Measurements from ENCODE around the gene PRR5. TPM values are rescaled to one million over a fixed set of nuclear protein-coding genes. Genes with fewer than 3 reads are reported as not detected.

PRR5 gene
- total RNA-seq, 2 donors from 2014 or later = 7.3 to 30.0 TPM

DNA sequence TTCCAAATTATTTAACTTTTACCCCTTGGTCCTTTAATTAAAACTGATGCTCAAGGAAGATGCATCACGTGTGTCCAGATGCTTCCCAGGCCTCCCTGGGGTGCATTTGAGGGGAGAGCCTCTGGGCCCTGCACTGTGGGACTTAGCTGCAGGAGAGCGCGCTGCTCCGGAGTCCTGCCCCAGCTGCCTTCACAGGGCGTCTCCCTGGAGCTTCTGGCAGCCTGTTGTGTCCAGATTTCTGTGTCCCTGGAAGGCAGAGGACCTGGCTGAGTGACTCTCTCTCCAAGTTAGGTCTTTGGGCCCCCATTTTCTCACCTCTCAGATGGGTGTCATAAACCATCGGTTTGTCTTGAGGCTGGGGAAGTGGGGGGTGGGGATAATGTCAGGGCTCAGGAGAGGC lies 53.4 kb downstream of the PRR5 start:
- H3K4me1 ChIP-seq (ENCODE audit: control insufficient read depth in 1 of 2, low read depth in 2 of 2) = no peaks in the 10 kb centered on the region
- ATAC-seq (ENCODE audit: insufficient number of reproducible peaks, low FRiP score, low read depth) = no peak
- no peak overlapping the region for H3K4me3 ChIP-seq
- TF ChIP-seq, protein P1, sequence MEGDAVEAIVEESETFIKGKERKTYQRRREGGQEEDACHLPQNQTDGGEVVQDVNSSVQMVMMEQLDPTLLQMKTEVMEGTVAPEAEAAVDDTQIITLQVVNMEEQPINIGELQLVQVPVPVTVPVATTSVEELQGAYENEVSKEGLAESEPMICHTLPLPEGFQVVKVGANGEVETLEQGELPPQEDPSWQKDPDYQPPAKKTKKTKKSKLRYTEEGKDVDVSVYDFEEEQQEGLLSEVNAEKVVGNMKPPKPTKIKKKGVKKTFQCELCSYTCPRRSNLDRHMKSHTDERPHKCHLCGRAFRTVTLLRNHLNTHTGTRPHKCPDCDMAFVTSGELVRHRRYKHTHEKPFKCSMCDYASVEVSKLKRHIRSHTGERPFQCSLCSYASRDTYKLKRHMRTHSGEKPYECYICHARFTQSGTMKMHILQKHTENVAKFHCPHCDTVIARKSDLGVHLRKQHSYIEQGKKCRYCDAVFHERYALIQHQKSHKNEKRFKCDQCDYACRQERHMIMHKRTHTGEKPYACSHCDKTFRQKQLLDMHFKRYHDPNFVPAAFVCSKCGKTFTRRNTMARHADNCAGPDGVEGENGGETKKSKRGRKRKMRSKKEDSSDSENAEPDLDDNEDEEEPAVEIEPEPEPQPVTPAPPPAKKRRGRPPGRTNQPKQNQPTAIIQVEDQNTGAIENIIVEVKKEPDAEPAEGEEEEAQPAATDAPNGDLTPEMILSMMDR (IDR thresholded peaks at IDR 0.05) = no peak
- H3K27me3 ChIP-seq (replicated peaks; ENCODE audit: insufficient read depth) = no peaks in the 10 kb centered on the region
- H3K27ac ChIP-seq = no peak overlapping the region
- no peaks in the 10 kb centered on the region for H3K36me3 ChIP-seq
- DNase-seq (ENCODE audit: low spot score) = no peak
- H3K9me3 ChIP-seq = no peaks in the 10 kb centered on the region

DNA sequence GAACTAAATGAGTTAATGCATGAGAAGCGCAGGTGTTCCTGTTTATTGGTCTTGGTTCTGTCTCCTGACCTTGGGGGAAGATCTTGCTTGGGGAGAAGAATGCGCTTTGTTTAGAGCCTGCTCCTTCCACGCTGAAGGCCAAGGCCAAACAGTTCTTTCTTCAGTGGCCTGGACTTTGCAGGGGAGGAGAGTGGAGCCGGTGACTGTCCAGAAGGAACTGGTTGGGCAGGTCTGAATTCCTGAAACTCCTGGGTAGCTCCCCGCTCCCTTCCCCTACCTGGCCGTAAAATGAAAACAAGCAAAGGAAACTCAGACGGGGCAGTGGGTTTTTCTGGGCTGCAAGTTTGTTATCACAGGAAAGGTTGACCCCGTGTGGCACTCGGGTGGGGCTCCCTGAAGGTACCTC lies 54.0 kb downstream of the PRR5 start:
- Histone ChIP-seq H3K4me1 (ENCODE audit: control insufficient read depth in 1 of 2, low read depth in 2 of 2) (no peaks in the 10 kb centered on the region), H3K27me3 (replicated peaks; ENCODE audit: insufficient read depth) (no peaks in the 10 kb centered on the region), H3K36me3 (no peaks in the 10 kb centered on the region), H3K9me3 (no peaks in the 10 kb centered on the region), H3K27ac (no peak overlapping the region), H3K4me3 (no peak overlapping the region)
- no peak for DNase-seq (ENCODE audit: low spot score)
- TF ChIP-seq, protein P1 (IDR thresholded peaks at IDR 0.05) = no peak
- no peak for ATAC-seq (ENCODE audit: insufficient number of reproducible peaks, low FRiP score, low read depth)

DNA sequence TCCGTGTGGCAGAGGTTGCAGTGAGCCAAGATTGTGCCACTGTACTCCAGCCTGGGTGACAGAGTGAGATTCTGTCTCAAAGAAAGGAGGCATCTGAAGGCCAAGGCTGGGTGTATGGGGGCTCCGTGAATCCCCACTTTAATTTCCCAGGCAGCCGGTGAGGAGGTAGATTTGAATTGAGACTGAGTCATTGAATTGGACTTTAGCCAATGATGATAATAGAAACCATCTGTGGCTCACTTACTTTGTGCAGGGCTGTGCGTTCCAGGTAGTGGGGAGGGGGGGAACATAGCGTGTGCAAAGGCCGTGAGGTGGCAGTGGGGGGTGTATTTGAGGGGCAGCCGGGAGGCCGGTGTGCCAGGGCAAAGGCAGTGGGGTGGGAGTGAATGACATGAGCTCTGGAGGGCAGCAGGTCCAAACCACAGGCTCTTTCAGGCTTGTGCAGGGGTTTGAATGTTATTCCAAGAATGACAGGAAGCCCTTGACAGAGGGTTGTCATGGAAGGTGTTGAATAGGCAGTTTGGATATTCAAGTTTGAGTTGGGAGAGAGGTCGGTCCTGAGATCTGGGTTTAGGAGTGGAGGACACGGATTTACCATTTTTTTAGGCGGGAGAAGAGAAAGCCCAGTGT lies 56.5 kb downstream of the PRR5 start:
- ATAC-seq (ENCODE audit: insufficient number of reproducible peaks, low FRiP score, low read depth) (no peak), DNase-seq (ENCODE audit: low spot score) (no peak)
- no peaks in the 10 kb centered on the region for H3K4me1 ChIP-seq (ENCODE audit: control insufficient read depth in 1 of 2, low read depth in 2 of 2)
- H3K36me3 ChIP-seq = no peaks in the 10 kb centered on the region
- H3K9me3 ChIP-seq = no peaks in the 10 kb centered on the region
- no peaks in the 10 kb centered on the region for H3K27me3 ChIP-seq (replicated peaks; ENCODE audit: insufficient read depth)
- no peak overlapping the region for H3K27ac ChIP-seq
- TF ChIP-seq, protein P1 (IDR thresholded peaks at IDR 0.05) = no peak
- no peak overlapping the region for H3K4me3 ChIP-seq

DNA sequence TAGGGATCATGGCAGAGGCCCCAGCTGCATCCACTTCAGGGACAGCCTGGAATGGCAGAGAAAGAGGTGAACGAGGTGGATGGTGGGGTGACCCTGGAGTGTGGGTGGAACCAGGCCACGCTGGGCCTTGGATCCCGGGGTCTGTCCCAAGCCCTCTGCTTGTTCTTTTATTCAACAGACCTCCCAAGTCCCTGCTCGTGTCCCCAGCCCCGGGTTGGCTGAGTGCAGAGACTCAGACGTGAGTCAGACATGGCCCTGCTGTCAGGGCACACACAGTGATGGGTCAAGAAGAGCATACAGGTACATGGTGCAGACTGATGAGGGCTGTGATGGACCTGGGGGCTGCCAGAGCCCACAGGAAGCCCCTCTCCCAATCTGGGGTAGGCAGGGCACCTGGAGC lies 57.0 kb downstream of the PRR5 start:
- Histone ChIP-seq H3K27me3 (replicated peaks; ENCODE audit: insufficient read depth) (no peaks in the 10 kb centered on the region), H3K4me3 (no peak overlapping the region), H3K9me3 (no peaks in the 10 kb centered on the region), H3K36me3 (no peaks in the 10 kb centered on the region), H3K4me1 (ENCODE audit: control insufficient read depth in 1 of 2, low read depth in 2 of 2) (no peaks in the 10 kb centered on the region), H3K27ac (no peak overlapping the region)
- DNase-seq (ENCODE audit: low spot score) (no peak), ATAC-seq (ENCODE audit: insufficient number of reproducible peaks, low FRiP score, low read depth) (no peak)
- TF ChIP-seq, protein P1 (IDR thresholded peaks at IDR 0.05) = no peak

DNA sequence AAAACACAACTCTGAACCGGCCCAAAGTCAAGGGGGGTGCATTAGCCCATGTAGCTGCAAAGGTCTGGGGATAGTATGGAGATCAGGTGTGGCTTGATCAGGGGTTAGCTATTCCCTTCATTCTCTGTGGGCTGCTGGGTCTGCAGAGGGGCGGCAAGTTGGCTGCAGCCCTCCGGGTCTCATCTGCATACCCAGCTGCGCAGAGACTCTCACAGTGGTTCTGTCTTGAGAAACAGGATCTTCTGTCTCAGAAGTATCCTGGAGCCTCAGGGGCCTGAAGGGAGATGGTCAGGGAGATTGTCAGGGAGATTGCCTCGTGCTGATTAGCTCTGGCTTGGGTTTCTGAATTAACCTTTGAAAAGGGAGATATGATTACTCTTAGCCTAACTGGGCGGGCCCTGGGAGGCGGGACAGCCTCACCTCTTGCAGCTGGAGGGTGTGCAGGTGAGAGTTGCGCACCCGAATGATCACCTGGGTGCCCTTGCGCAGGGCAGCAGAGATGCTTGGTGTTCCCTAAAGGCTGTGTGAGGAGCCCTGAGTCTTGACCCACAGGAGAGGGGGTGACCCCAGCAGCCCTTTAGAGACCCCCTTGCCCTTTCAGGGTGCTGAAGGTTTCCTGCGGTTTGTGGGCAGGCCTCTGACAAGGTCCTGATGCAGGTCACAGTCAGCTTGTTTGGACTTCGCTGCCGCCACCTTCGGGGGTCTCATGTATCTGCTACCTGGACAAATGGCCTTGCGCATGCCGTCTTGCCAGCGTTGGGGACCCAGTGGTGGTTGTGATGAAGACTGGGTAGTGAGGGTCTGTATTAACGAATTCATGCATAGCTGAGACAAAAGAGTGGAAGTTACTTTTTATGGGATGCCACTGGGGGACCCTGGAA lies 57.7 kb downstream of the PRR5 start:
- ATAC-seq (ENCODE audit: insufficient number of reproducible peaks, low FRiP score, low read depth) (no peak), DNase-seq (ENCODE audit: low spot score) (no peak)
- Histone ChIP-seq H3K4me3 (no peak overlapping the region), H3K4me1 (ENCODE audit: control insufficient read depth in 1 of 2, low read depth in 2 of 2) (no peaks in the 10 kb centered on the region), H3K36me3 (no peaks in the 10 kb centered on the region), H3K27me3 (replicated peaks; ENCODE audit: insufficient read depth) (no peaks in the 10 kb centered on the region), H3K27ac (no peak overlapping the region), H3K9me3 (no peaks in the 10 kb centered on the region)
- TF ChIP-seq, protein P1 (IDR thresholded peaks at IDR 0.05) = no peak
